Transverse colon (tissue), 4 donors: ENCODE measurements around the gene CEP76.

Experiments used
- POLR2AphosphoS5 ChIP-seq, 3 donors: sonication (generic); formaldehyde crosslinking; IDR thresholded peaks; one replicate each; pipeline ENCODE4 v1.6.1; 2016; ENCODE audit warnings: antibody characterized with exemption in 3 of 3
- TF ChIP-seq, protein P1 (sequence below), 5 experiments: fragments of 200-600 bp in 3 of 5; fragments of 450-650 bp in 2 of 5; sonication (generic) in 3 of 5; IDR thresholded peaks; 1 replicate in 2 of 5; 2 replicates in 3 of 5; pipeline ENCODE4 v1.5.1; 2016 to 2017; ENCODE audit warnings: antibody characterized with exemption in 5 of 5, inconsistent platforms in 3 of 5, mild to moderate bottlenecking in 2 of 5, moderate library complexity in 1 of 5

DNA sequence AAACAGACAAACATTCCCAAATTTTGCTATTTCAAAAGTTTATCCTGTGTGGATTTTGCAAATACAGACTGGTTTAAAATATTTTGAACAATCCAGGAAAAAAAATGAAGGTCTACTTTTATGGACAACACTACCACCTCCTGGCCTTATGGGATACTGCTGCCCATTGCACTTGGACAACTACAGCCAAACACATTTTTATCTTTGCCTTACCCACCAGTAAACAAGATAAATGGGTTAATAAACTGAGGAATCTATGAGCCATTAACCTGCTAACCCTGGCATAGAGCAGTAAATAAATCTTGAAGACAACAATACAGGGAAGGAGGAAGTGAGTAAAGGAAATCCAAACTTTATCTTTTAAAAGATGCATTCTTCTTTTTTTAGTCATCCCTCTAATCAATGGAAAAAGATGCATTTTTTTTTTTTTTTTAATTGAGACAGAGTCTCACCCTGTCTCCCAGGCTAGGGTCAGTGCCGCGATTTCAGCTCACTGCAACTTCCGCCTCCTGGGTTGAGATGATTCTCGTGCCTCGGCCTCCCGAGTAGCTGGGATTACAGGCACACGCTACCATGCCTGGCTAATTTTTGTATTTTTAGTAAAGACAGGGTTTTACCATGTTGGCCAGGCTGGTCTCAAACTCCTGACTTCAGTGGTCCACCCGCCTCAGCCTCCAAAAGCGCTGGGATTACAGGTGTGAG is 42.5 kb downstream of the CEP76 start:
- TF ChIP-seq, protein P1, sequence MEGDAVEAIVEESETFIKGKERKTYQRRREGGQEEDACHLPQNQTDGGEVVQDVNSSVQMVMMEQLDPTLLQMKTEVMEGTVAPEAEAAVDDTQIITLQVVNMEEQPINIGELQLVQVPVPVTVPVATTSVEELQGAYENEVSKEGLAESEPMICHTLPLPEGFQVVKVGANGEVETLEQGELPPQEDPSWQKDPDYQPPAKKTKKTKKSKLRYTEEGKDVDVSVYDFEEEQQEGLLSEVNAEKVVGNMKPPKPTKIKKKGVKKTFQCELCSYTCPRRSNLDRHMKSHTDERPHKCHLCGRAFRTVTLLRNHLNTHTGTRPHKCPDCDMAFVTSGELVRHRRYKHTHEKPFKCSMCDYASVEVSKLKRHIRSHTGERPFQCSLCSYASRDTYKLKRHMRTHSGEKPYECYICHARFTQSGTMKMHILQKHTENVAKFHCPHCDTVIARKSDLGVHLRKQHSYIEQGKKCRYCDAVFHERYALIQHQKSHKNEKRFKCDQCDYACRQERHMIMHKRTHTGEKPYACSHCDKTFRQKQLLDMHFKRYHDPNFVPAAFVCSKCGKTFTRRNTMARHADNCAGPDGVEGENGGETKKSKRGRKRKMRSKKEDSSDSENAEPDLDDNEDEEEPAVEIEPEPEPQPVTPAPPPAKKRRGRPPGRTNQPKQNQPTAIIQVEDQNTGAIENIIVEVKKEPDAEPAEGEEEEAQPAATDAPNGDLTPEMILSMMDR (IDR thresholded peaks at IDR 0.05): peak; percentile 84 to 93 (median 88)
- TF ChIP-seq POLR2AphosphoS5 (IDR thresholded peaks at IDR 0.05): no peak
